Measurements from ENCODE around the gene TMEM266. TPM values are rescaled to one million over a fixed set of nuclear protein-coding genes. Genes with fewer than 3 reads are reported as not detected.

Gene TMEM266
- total and polyA plus RNA-seq, 8 donors: 0.35 to 2.8 (median 1.3) TPM; not detected in 4

DNA sequence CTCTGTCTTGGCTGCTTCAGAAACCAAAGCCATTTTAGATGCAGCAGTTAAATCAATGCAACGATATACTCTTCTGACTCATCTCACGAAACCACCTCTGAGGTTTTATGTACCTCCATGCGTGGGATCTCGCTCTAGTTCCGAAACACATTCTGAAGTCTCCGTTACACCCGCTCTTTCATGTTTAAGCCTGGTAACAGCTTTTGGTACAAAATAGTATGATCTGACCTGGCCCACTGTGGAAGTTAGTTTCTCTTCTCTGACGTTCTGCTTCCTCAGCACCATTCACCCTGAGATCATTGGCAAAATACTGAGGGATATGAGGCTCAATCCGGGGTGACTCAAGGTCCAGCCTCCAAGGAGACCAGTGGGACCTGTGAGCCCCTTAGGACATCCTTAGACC is 121.9 kb downstream of the TMEM266 start:
- Histone ChIP-seq H3K27me3 (peaks cover 0 to 56% (median 18%) of the 10 kb centered on the region in 3 donors), H3K4me1 (peaks cover 0 to 3% (median 0%) of the 10 kb centered on the region in 4 donors), H3K4me3 (no peak overlapping the region), H3K9me3 (no peaks in the 10 kb centered on the region), H3K27ac (no peak overlapping the region), H3K36me3 (no peaks in the 10 kb centered on the region)
- TF ChIP-seq, protein P1, sequence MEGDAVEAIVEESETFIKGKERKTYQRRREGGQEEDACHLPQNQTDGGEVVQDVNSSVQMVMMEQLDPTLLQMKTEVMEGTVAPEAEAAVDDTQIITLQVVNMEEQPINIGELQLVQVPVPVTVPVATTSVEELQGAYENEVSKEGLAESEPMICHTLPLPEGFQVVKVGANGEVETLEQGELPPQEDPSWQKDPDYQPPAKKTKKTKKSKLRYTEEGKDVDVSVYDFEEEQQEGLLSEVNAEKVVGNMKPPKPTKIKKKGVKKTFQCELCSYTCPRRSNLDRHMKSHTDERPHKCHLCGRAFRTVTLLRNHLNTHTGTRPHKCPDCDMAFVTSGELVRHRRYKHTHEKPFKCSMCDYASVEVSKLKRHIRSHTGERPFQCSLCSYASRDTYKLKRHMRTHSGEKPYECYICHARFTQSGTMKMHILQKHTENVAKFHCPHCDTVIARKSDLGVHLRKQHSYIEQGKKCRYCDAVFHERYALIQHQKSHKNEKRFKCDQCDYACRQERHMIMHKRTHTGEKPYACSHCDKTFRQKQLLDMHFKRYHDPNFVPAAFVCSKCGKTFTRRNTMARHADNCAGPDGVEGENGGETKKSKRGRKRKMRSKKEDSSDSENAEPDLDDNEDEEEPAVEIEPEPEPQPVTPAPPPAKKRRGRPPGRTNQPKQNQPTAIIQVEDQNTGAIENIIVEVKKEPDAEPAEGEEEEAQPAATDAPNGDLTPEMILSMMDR (IDR thresholded peaks at IDR 0.05): no peak
- TF ChIP-seq POLR2A (IDR thresholded peaks at IDR 0.05): no peak
- no peak for TF ChIP-seq POLR2AphosphoS5 (IDR thresholded peaks at IDR 0.05)
- TF ChIP-seq EP300 (IDR thresholded peaks at IDR 0.05): no peak
- DNase-seq: no peak
- WGBS, 5 donors: 82 to 84% (median 83%) methylated on average over 9 of the region's 9 CpGs
- intact Hi-C loops (cut with DNase I; ENCODE audit: low total_unique reads): no loop called here

DNA sequence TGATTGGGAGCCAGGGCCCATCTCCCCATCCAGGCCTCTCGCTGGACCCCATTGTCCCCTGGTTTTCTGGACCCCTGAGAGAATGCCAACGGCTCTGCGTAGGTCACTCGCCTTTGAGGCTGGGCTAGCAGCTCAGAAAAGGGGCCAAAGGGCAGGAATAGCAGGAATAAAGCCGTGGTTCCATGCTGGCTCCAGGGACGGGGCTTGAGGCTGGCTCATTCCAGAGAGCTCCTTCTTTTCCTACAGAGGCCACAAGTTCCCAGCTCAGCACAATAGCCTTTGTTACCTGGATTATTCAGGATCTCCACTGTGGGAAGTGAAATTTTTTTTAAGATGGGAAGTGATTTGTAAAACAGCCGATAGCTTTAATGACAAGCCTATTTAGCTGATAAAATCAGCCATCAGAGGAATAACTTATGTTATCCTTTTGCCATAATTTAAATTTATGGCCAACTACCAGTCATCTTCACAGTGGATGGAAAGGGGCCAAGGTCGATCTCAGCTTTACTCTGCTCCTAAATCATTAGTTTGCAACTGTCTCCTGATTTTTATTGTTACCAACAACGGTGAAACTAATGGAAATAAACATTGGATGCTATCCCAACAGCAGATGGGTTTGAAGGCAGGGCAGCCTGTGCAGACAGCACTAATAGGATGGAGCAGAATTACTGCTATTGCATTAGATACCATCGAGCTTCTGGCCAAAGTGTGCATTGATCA is 124.3 kb downstream of the TMEM266 start:
- TF ChIP-seq POLR2AphosphoS5 (IDR thresholded peaks at IDR 0.05) (no peak), POLR2A (IDR thresholded peaks at IDR 0.05) (no peak), EP300 (IDR thresholded peaks at IDR 0.05) (no peak)
- TF ChIP-seq, protein P1 (IDR thresholded peaks at IDR 0.05): no peak
- intact Hi-C loops (cut with DNase I; ENCODE audit: low total_unique reads): no loop called here
- Histone ChIP-seq H3K9me3 (no peaks in the 10 kb centered on the region), H3K4me1 (no peaks in the 10 kb centered on the region), H3K27me3 (peaks cover 0 to 56% (median 3%) of the 10 kb centered on the region in 3 donors), H3K27ac (no peak overlapping the region), H3K36me3 (no peaks in the 10 kb centered on the region), H3K4me3 (no peak overlapping the region)
- 57 to 73% (median 67%) methylated on average over 10 of the region's 10 CpGs for WGBS, 5 donors
- DNase-seq: no peak

DNA sequence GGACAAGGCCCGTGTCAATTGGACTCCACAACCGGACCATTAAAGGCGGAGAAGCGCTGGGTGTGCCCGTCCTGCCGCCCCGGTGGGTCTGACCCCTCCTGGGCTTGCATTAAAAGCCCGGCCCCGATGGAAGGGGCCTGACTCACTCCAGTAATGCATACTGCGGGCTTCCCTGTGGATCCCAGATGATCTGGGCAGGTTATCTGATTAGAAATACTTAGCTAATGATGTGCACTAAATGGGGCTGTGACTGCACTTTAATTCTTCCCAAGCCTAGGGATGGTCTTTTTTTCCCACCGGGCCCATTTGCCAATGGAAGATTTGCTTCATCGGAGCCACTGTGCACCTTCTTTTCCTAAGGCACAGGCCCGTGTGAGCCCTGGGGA is 124.9 kb downstream of the TMEM266 start:
- H3K4me1 ChIP-seq: peaks cover 0 to under 1% (median under 1%) of the 10 kb centered on the region in 4 donors
- no peak for DNase-seq
- WGBS, 5 donors: 68 to 86% (median 72%) methylated on average over 12 to 13 of the region's 13 CpGs
- intact Hi-C loops (cut with DNase I; ENCODE audit: low total_unique reads): no loop called here
- no peak overlapping the region for H3K27ac ChIP-seq
- no peaks in the 10 kb centered on the region for H3K9me3 ChIP-seq
- H3K4me3 ChIP-seq: no peak overlapping the region
- H3K27me3 ChIP-seq: peaks cover 0 to 56% (median 0%) of the 10 kb centered on the region in 3 donors
- TF ChIP-seq, protein P1 (IDR thresholded peaks at IDR 0.05): no peak
- no peak for TF ChIP-seq POLR2A (IDR thresholded peaks at IDR 0.05)
- TF ChIP-seq POLR2AphosphoS5 (IDR thresholded peaks at IDR 0.05): no peak
- no peak for TF ChIP-seq EP300 (IDR thresholded peaks at IDR 0.05)
- no peaks in the 10 kb centered on the region for H3K36me3 ChIP-seq

DNA sequence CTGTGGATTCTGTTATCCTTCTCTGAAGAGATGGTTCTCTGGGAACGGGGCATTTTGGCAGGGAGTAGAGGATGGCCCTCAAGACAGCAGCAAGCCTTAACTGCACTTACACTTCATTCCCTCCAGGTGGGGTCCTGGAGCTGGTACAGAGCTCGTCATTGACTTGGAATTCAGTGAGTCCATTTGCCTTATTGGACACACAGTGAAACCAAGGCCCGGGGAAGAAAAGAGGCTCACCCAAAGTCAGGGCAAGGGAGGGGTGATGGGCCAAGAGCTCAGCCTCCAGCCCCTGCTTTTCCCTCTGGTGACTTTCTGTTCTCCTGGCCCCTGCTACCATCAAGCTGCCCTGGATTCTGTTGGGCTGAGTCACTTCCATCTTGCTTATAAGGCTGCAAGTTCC is 125.9 kb downstream of the TMEM266 start:
- Histone ChIP-seq H3K9me3 (no peaks in the 10 kb centered on the region), H3K36me3 (no peaks in the 10 kb centered on the region), H3K27ac (no peak overlapping the region), H3K4me1 (peaks cover 0 to 11% (median 10%) of the 10 kb centered on the region in 4 donors), H3K27me3 (peaks cover 0 to 64% (median 0%) of the 10 kb centered on the region in 3 donors), H3K4me3 (no peak overlapping the region)
- DNase-seq: peak; percentile 48 to 49
- no peak for TF ChIP-seq EP300 (IDR thresholded peaks at IDR 0.05)
- TF ChIP-seq, protein P1 (IDR thresholded peaks at IDR 0.05): peak in 5 of 7 experiments; percentile 19 to 59 (median 47)
- TF ChIP-seq POLR2A (IDR thresholded peaks at IDR 0.05): no peak
- WGBS, 5 donors: 34 to 59% (median 38%) methylated on average over 3 of the region's 3 CpGs
- intact Hi-C loops (cut with DNase I; ENCODE audit: low total_unique reads): no loop called here

All from stomach (tissue), 9 donors.